Keratinocyte (primary cell): ENCODE data around the gene CHMP2A. TPM values are rescaled to one million over a fixed set of nuclear protein-coding genes. Genes with fewer than 3 reads are reported as not detected.

Experiments used
- DNase-seq: peaks from one replicate; pipeline ENCODE4 v3.0.0-alpha.2; 2011; ENCODE audit warnings: low read depth, missing footprints, low spot score
- FAIRE-seq: peaks from 2 replicates; lab custom pipeline; 2011; peaks lifted over from hg19 to GRCh38; lab: Jason Lieb, UNC
- H2AFZ ChIP-seq: 2 replicates; pipeline ENCODE4 v1.6.0; 2012; ENCODE audit warnings: low read length, control low read depth, inconsistent platforms; ENCODE audit not compliant: control insufficient read depth
- H3K27ac ChIP-seq: 2 replicates; pipeline ENCODE4 v1.5.1; 2011; ENCODE audit warnings: low read length; ENCODE audit not compliant: control insufficient read depth, insufficient read depth
- H3K27me3 ChIP-seq: 3 replicates; pipeline ENCODE4 v1.6.0; 2011; ENCODE audit warnings: low read length; ENCODE audit not compliant: control insufficient read depth, insufficient read depth; ENCODE audit errors: extremely low read depth
- H3K36me3 ChIP-seq, 2 experiments: 2 replicates in 1 of 2; 3 replicates in 1 of 2; pipeline ENCODE4 v1.5.1; 2011; ENCODE audit warnings: low read length in 2 of 2, mild to moderate bottlenecking in 1 of 2; ENCODE audit not compliant: control insufficient read depth in 2 of 2, insufficient read depth in 2 of 2; ENCODE audit errors: extremely low read depth in 1 of 2
- H3K4me1 ChIP-seq: 3 replicates; pipeline ENCODE4 v1.5.1; 2011; ENCODE audit warnings: low read length; ENCODE audit not compliant: control insufficient read depth, insufficient read depth; ENCODE audit errors: extremely low read depth
- H3K4me2 ChIP-seq: 3 replicates; pipeline ENCODE4 v1.6.0; 2011; ENCODE audit warnings: low read depth, low read length; ENCODE audit not compliant: control insufficient read depth, insufficient read depth; ENCODE audit errors: extremely low read depth
- H3K4me3 ChIP-seq, 3 experiments: fragments of 200-600 bp in 1 of 3; sonication (generic) in 1 of 3; 2 replicates in 2 of 3; 3 replicates in 1 of 3; pipeline ENCODE4 v1.5.1; 2011 to 2016; ENCODE audit warnings: low read length in 3 of 3, mild to moderate bottlenecking in 3 of 3, control low read depth in 2 of 3, inconsistent platforms in 1 of 3, low read depth in 1 of 3, mixed read lengths in 1 of 3, mixed run types in 1 of 3, moderate library complexity in 1 of 3; ENCODE audit not compliant: control insufficient read depth in 2 of 3, insufficient read depth in 2 of 3; ENCODE audit errors: extremely low read depth in 1 of 3
- H3K79me2 ChIP-seq: 2 replicates; pipeline ENCODE4 v1.6.0; 2012; ENCODE audit warnings: low read length; ENCODE audit not compliant: control insufficient read depth, insufficient read depth
- H3K9ac ChIP-seq: 3 replicates; pipeline ENCODE4 v1.6.0; 2011; ENCODE audit warnings: low read length; ENCODE audit not compliant: control insufficient read depth, insufficient read depth; ENCODE audit errors: extremely low read depth
- H3K9me1 ChIP-seq: 3 replicates; pipeline ENCODE4 v1.6.0; 2011; ENCODE audit warnings: low read length; ENCODE audit not compliant: control insufficient read depth, insufficient read depth; ENCODE audit errors: extremely low read depth
- H3K9me3 ChIP-seq: 2 replicates; pipeline ENCODE4 v1.5.1; 2012; ENCODE audit warnings: low read depth, low read length; ENCODE audit not compliant: control insufficient read depth
- H4K20me1 ChIP-seq: 3 replicates; pipeline ENCODE4 v1.6.0; 2011; ENCODE audit warnings: low read length; ENCODE audit not compliant: control insufficient read depth, insufficient read depth; ENCODE audit errors: extremely low read depth
- CTCF ChIP-seq, 3 experiments: IDR thresholded peaks in 1 of 3; conservative IDR thresholded peaks in 1 of 3; optimal IDR thresholded peaks in 1 of 3; 2 replicates in 2 of 3; 3 replicates in 1 of 3; pipeline versions ENCODE3 to v1.5.1; 2011; ENCODE audit warnings: low read length in 3 of 3, mild to moderate bottlenecking in 3 of 3, moderate library complexity in 2 of 3, control low read depth in 1 of 3, inconsistent platforms in 1 of 3; ENCODE audit not compliant: insufficient read depth in 2 of 3; ENCODE audit errors: extremely low read depth in 1 of 3
- EZH2 ChIP-seq: IDR thresholded peaks from one replicate; pipeline ENCODE4 v1.6.1; 2012; ENCODE audit warnings: inconsistent platforms, mild to moderate bottlenecking, low read length, moderate library complexity
- dilution Hi-C: fragments of 300-500 bp; cut with MboI; formaldehyde crosslinking; loops from one replicate; pipeline ENCODE4 v1.7.0; 2020; ENCODE audit warnings: low sequenced_read_pairs; ENCODE audit not compliant: extremely low pct_ligation_motif_present
- polyA plus RNA-seq, 5 experiments: library from polyadenylated mRNA; depleted of rRNA in 3 of 5; stranded (reverse) in 3 of 5; stranded (forward) in 1 of 5; unstranded in 1 of 5; fragments of >200 nt; gene quantifications; 1 replicate in 1 of 5; 2 replicates in 3 of 5; 3 replicates in 1 of 5; pipeline versions ENCODE4 v1.2.1 to v1.2.3, GENCODE V29; 2011 to 2012; ENCODE audit warnings: missing spikeins in 2 of 5, low read depth in 1 of 5, low replicate concordance in 1 of 5

The CHMP2A gene
- polyA plus RNA-seq, 1 donor (not counting 4 experiments of a cell fraction or from before 2014, with no cell fraction given), result 115 TPM

GRCh38 chr19:58535857-58536256 lies 19.0 kb downstream of the CHMP2A start:
- TF ChIP-seq CTCF (optimal IDR thresholded peaks at IDR 0.05 in 1 of 3, IDR thresholded peaks at IDR 0.05 in 1 of 3, conservative IDR thresholded peaks at IDR 0.05 in 1 of 3; ENCODE audit: extremely low read depth in 1 of 3, insufficient read depth in 2 of 3, low read length in 3 of 3), result no peak
- no peak for TF ChIP-seq EZH2
- no peaks in the 10 kb centered on the region for H3K36me3 ChIP-seq
- dilution Hi-C loops, result no loop called here

GRCh38 chr19:58531034-58531840 lies 23.7 kb downstream of the CHMP2A start:
- peaks cover 7% of the 10 kb centered on the region for H3K27me3 ChIP-seq
- H3K36me3 ChIP-seq, result no peaks in the 10 kb centered on the region
- H3K79me2 ChIP-seq, result no peaks in the 10 kb centered on the region
- no peaks in the 10 kb centered on the region for H3K9me3 ChIP-seq
- TF ChIP-seq EZH2 (no peak), CTCF (optimal IDR thresholded peaks at IDR 0.05 in 1 of 3, IDR thresholded peaks at IDR 0.05 in 1 of 3, conservative IDR thresholded peaks at IDR 0.05 in 1 of 3; ENCODE audit: extremely low read depth in 1 of 3, insufficient read depth in 2 of 3, low read length in 3 of 3) (no peak)
- H3K4me3 ChIP-seq, result no peak overlapping the region
- no peaks in the 10 kb centered on the region for H4K20me1 ChIP-seq
- no peak overlapping the region for H2AFZ ChIP-seq
- H3K4me1 ChIP-seq, result no peaks in the 10 kb centered on the region
- H3K27ac ChIP-seq, result no peak overlapping the region
- H3K9me1 ChIP-seq, result no peaks in the 10 kb centered on the region
- dilution Hi-C loops, result no loop called here
- FAIRE-seq, result no peak
- no peak overlapping the region for H3K9ac ChIP-seq
- H3K4me2 ChIP-seq, result no peak overlapping the region
- no peak for DNase-seq

More at GRCh38 chr19:58535857-58536256, 19.0 kb downstream of the CHMP2A start:
- Histone ChIP-seq H3K27me3 (peaks cover 18% of the 10 kb centered on the region), H3K9ac (no peak overlapping the region), H2AFZ (no peak overlapping the region), H3K9me3 (no peaks in the 10 kb centered on the region), H3K4me1 (peaks cover 6% of the 10 kb centered on the region), H3K9me1 (no peaks in the 10 kb centered on the region), H4K20me1 (no peaks in the 10 kb centered on the region), H3K4me2 (no peak overlapping the region), H3K79me2 (no peaks in the 10 kb centered on the region), H3K27ac (no peak overlapping the region), H3K4me3 (no peak overlapping the region)
- FAIRE-seq (no peak), DNase-seq (no peak)
